ENCODE results near the gene TPST2.

The TPST2 gene

GRCh38 chr22:26552466-26552865 is 37.5 kb downstream of the TPST2 start:
- no peak overlapping the region for H2AFZ ChIP-seq (ENCODE audit: low read depth, low read length)
- no peaks in the 10 kb centered on the region for H3K36me3 ChIP-seq (ENCODE audit: insufficient read depth, low read length)
- H3K79me2 ChIP-seq (ENCODE audit: insufficient read depth, low read length): no peaks in the 10 kb centered on the region
- DNase-seq (no peak), ATAC-seq (ENCODE audit: insufficient read depth, low read depth) (no peak)
- no peaks in the 10 kb centered on the region for H3K27me3 ChIP-seq (ENCODE audit: insufficient read depth, low read length, poor library complexity)
- peaks cover 3% of the 10 kb centered on the region; the same call in 1 of the 2 replicates for H3K4me1 ChIP-seq (ENCODE audit: insufficient read depth, low read length)
- no peak for TF ChIP-seq CTCF (IDR thresholded peaks at IDR 0.05; ENCODE audit: borderline replicate concordance, extremely low read depth, low read length, poor library complexity, severe bottlenecking)
- TF ChIP-seq EZH2 (IDR thresholded peaks at IDR 0.05; ENCODE audit: borderline replicate concordance, low read depth, low read length, severe bottlenecking): no peak
- no peak overlapping the region for H3K9ac ChIP-seq (ENCODE audit: low read depth, low read length)
- peaks cover 16% of the 10 kb centered on the region; the same call in 1 of the 2 replicates for H4K20me1 ChIP-seq (ENCODE audit: insufficient read depth, low read length)
- H3K4me2 ChIP-seq (ENCODE audit: insufficient read depth, low read length): no peak overlapping the region
- H3K27ac ChIP-seq (ENCODE audit: low read length): no peak overlapping the region
- H3K4me3 ChIP-seq (ENCODE audit: low read depth in 1 of 2, low read length in 2 of 2): no peak overlapping the region
- no peaks in the 10 kb centered on the region for H3K9me3 ChIP-seq (ENCODE audit: insufficient read depth, low read length, severe bottlenecking)

- Histone ChIP-seq H3K4me3 (ENCODE audit: low read depth in 1 of 2, low read length in 2 of 2) (no peak overlapping the region), H2AFZ (ENCODE audit: low read depth, low read length) (no peak overlapping the region), H3K4me1 (ENCODE audit: insufficient read depth, low read length) (peaks cover 3% of the 10 kb centered on the region; the same call in 1 of the 2 replicates), H3K9me3 (ENCODE audit: insufficient read depth, low read length, severe bottlenecking) (no peaks in the 10 kb centered on the region), H3K79me2 (ENCODE audit: insufficient read depth, low read length) (no peaks in the 10 kb centered on the region), H4K20me1 (ENCODE audit: insufficient read depth, low read length) (peaks cover 11% of the 10 kb centered on the region; the same call in 1 of the 2 replicates), H3K27ac (ENCODE audit: low read length) (no peak overlapping the region), H3K9ac (ENCODE audit: low read depth, low read length) (no peak overlapping the region), H3K36me3 (ENCODE audit: insufficient read depth, low read length) (no peaks in the 10 kb centered on the region), H3K4me2 (ENCODE audit: insufficient read depth, low read length) (no peak overlapping the region), H3K27me3 (ENCODE audit: insufficient read depth, low read length, poor library complexity) (no peaks in the 10 kb centered on the region)
- ATAC-seq (ENCODE audit: insufficient read depth, low read depth) (no peak), DNase-seq (no peak)
- TF ChIP-seq EZH2 (IDR thresholded peaks at IDR 0.05; ENCODE audit: borderline replicate concordance, low read depth, low read length, severe bottlenecking): no peak
- TF ChIP-seq CTCF (IDR thresholded peaks at IDR 0.05; ENCODE audit: borderline replicate concordance, extremely low read depth, low read length, poor library complexity, severe bottlenecking): no peak
Measured at GRCh38 chr22:26551568-26551967, 38.4 kb downstream of the TPST2 start.

- ATAC-seq (ENCODE audit: insufficient read depth, low read depth) (no peak), DNase-seq (no peak)
- H3K9me3 ChIP-seq (ENCODE audit: insufficient read depth, low read length, severe bottlenecking): no peaks in the 10 kb centered on the region
- peaks cover 11% of the 10 kb centered on the region; the same call in 1 of the 2 replicates for H4K20me1 ChIP-seq (ENCODE audit: insufficient read depth, low read length)
- H3K4me2 ChIP-seq (ENCODE audit: insufficient read depth, low read length): no peak overlapping the region
- H3K4me3 ChIP-seq (ENCODE audit: low read depth in 1 of 2, low read length in 2 of 2): no peak overlapping the region
- no peak overlapping the region for H3K9ac ChIP-seq (ENCODE audit: low read depth, low read length)
- no peaks in the 10 kb centered on the region for H3K36me3 ChIP-seq (ENCODE audit: insufficient read depth, low read length)
- H3K4me1 ChIP-seq (ENCODE audit: insufficient read depth, low read length): peaks cover 3% of the 10 kb centered on the region; the same call in 1 of the 2 replicates
- no peak for TF ChIP-seq EZH2 (IDR thresholded peaks at IDR 0.05; ENCODE audit: borderline replicate concordance, low read depth, low read length, severe bottlenecking)
- no peak for TF ChIP-seq CTCF (IDR thresholded peaks at IDR 0.05; ENCODE audit: borderline replicate concordance, extremely low read depth, low read length, poor library complexity, severe bottlenecking)
- H3K79me2 ChIP-seq (ENCODE audit: insufficient read depth, low read length): no peaks in the 10 kb centered on the region
- no peak overlapping the region for H3K27ac ChIP-seq (ENCODE audit: low read length)
- no peak overlapping the region for H2AFZ ChIP-seq (ENCODE audit: low read depth, low read length)
- no peaks in the 10 kb centered on the region for H3K27me3 ChIP-seq (ENCODE audit: insufficient read depth, low read length, poor library complexity)
Measured at GRCh38 chr22:26550498-26551033, 39.4 kb downstream of the TPST2 start.
